ENCODE data around the gene IST1.

The IST1 gene

DNA sequence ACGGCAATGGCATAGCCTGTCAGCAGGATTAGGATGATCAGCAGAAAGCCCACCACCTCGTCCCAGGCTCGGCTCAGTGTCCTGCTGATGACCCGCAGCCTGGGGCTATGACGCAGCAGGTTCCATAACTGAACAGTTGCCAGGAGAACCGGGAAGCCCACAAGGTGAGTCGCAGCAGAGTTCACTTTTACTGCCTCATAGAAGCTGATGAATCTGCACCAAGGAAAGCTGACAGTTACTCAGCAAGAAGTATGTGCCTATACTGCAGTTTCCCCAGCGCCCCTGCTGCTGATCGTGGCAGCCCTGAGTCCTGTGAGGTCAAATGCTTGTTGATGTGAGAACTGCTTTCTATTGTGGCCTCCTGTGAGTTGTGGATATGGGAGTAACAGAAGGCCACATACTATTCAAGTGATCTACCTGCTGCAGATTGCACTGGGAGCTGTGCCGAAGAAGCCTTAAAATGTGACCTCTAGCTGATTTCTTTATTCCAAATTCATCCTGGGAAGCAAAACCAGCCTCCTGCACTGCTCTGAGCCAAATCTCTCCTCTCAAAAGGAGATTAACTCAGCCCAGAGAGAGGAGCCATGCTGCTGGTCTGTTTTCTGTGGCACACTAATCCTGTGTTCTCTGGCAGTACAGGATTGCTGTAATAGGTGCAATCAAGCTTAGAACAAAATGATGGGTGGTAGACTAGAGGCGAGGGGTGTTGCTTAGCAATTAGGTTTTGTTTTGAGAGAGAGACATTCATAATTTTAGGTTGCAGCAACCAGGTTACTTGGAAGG lies 38.8 kb downstream of the IST1 start:
- DNase-seq (ENCODE audit: low read depth) = peak; percentile 39
- TF ChIP-seq, protein P1, sequence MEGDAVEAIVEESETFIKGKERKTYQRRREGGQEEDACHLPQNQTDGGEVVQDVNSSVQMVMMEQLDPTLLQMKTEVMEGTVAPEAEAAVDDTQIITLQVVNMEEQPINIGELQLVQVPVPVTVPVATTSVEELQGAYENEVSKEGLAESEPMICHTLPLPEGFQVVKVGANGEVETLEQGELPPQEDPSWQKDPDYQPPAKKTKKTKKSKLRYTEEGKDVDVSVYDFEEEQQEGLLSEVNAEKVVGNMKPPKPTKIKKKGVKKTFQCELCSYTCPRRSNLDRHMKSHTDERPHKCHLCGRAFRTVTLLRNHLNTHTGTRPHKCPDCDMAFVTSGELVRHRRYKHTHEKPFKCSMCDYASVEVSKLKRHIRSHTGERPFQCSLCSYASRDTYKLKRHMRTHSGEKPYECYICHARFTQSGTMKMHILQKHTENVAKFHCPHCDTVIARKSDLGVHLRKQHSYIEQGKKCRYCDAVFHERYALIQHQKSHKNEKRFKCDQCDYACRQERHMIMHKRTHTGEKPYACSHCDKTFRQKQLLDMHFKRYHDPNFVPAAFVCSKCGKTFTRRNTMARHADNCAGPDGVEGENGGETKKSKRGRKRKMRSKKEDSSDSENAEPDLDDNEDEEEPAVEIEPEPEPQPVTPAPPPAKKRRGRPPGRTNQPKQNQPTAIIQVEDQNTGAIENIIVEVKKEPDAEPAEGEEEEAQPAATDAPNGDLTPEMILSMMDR (IDR thresholded peaks at IDR 0.05; ENCODE audit: insufficient read depth, low read depth, low read length, missing control alignments) = no peak
- H3K4me3 ChIP-seq (ENCODE audit: low read length) = no peak overlapping the region

DNA sequence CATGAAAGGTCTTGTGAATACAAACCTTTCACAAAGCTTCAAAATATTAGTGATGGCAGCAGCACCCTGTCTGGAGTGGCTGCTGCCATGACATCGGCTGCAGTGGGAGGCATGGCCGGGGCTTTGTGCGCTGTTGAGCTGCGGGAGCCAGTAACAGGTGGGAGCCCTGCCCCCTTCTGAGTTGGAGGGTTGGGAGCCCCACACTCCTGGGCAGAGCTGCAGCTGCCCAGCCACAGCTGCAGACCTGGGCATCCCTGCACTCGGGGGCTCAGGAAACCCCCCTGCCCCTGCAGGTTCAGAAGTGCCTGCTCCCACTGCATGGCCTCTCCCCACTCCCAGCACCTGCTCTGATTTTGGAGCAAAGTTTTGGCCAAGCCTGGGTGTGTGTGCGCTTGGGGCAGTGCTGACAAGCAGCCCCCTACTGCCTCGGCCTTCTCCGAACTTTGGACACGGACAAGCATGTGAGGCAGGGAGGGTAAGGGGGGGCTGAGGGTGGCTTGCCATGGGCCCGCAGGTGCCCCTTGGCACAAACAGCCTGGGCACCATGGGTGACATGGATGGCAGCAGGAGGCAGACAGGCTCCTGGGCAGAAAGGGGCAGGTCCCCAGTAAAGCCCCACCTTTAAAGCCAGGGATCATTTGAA lies 42.7 kb downstream of the IST1 start:
- TF ChIP-seq, protein P1 (IDR thresholded peaks at IDR 0.05; ENCODE audit: insufficient read depth, low read depth, low read length, missing control alignments) = no peak
- DNase-seq (ENCODE audit: low read depth) = no peak
- no peak overlapping the region for H3K4me3 ChIP-seq (ENCODE audit: low read length)

DNA sequence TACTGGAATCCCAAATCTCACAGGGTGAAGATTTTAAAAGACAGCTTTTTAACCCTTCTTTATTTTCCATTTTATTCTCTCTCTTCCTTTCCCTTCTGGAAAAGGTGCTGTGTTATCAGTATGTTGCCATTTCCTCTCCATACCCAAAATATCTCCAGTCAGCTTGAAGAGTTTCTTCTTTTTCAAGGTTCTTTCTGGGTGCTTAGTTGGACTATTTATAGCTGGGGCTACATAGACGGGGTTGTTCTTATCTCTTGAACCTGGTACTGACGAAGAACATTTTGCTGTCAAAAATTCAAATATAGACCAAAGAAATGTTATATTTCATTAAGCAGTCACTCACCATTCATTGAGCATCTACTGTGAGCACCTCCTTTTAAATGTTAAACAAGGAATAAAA lies 48.6 kb downstream of the IST1 start:
- DNase-seq (ENCODE audit: low read depth) = no peak
- TF ChIP-seq, protein P1 (IDR thresholded peaks at IDR 0.05; ENCODE audit: insufficient read depth, low read depth, low read length, missing control alignments) = no peak
- H3K4me3 ChIP-seq (ENCODE audit: low read length) = no peak overlapping the region

DNA sequence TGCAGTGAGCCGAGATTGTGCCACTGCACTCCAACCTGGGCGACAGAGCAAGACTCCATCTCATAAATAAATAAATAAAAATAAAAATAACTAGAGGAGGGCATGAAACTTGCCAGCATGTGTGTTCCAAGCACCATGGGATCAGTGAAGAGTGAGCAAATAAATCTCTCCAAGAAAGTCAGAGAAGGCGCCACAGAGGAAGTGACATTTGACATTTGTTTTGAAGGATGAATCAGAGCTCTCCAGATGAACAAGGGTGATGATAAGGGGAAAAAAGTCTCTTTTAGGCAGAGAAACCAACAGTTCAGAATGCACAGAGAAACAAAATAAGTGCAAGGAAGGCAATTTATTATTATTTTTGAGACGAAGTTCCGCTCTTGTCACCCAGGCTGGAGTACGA lies 50.3 kb downstream of the IST1 start:
- no peak overlapping the region for H3K4me3 ChIP-seq (ENCODE audit: low read length)
- TF ChIP-seq, protein P1 (IDR thresholded peaks at IDR 0.05; ENCODE audit: insufficient read depth, low read depth, low read length, missing control alignments) = no peak
- DNase-seq (ENCODE audit: low read depth) = no peak

DNA sequence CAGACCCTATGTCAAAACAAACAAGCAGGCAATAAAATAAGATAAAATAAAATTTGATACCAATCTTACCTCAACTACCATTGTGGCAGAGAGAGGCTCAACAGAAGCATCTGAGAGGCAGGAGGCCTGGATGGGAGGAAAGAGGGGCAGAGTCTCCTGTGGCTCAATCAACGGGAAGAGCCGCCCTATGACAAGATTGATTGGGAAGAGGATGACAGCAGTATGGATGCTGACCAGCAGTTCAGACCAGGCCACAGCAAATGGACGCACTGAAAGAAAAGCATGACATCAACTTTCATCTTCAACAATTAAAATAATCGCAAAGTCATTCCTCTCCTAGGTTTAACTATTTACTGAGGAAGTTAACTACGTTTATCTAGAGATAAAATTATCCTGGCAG lies 57.5 kb downstream of the IST1 start:
- TF ChIP-seq, protein P1 (IDR thresholded peaks at IDR 0.05; ENCODE audit: insufficient read depth, low read depth, low read length, missing control alignments) = no peak
- H3K4me3 ChIP-seq (ENCODE audit: low read length) = no peak overlapping the region
- DNase-seq (ENCODE audit: low read depth) = no peak

DNA sequence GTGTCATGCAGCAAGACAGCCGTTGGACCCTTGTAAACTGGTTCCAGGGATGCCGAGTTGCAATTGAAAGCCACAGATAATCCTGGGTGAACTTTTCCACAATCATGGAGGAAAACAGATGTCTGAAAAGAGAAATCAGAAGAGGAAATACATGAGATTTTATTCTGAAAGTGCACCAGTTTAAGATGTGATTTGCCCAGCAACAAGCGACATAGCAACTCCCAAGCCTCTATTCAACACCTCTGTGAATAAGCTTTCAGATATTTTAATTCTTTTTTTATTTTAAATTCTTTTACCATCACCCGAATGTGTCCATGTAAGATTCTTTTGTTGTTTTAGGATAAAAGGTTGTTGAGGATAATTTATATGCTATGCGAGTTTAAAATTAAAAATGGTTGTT lies 58.8 kb downstream of the IST1 start:
- no peak for DNase-seq (ENCODE audit: low read depth)
- TF ChIP-seq, protein P1 (IDR thresholded peaks at IDR 0.05; ENCODE audit: insufficient read depth, low read depth, low read length, missing control alignments) = no peak
- no peak overlapping the region for H3K4me3 ChIP-seq (ENCODE audit: low read length)

Measured in epithelial cell of esophagus (primary cell).